ENCODE data around the gene PAGE5.

DNA sequence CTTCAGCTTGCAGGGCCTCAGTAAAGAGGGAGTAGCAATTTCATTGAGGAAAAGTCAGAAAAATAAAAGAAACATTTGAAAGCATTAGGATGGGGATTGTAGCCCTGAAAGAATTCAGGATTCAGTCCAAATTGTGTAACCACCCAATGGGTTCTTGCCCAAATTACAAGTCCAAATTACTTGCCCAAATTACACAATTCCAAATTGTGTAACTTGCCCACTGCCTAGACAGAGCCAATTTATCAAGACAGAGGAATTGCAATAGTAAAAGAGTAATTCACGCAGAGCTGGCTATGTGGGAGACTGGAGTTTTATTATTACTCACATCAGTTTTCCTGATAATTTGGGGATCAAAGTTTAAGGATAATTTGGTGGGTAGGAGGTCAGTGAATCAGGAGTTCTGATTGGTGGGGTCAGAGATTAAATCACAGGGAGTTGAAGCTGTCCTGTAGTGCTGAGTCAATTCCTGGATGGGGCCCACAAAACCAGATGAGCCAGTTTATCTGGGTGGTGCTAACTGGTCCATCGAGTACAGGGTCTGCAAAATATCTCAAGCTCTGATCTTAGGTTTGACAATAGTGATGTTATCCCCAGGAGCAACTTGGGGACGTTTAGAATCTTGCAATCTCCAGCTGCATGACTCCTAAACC lies 18.1 kb upstream of the PAGE5 start:
- TF ChIP-seq CEBPB (IDR thresholded peaks at IDR 0.05) (no peak), RAD21 (conservative IDR thresholded peaks at IDR 0.05 in 1 of 2, IDR thresholded peaks at IDR 0.05 in 1 of 2) (no peak), EP300 (IDR thresholded peaks at IDR 0.05) (no peak), CTCF (IDR thresholded peaks at IDR 0.05) (no peak), KDM1A (IDR thresholded peaks at IDR 0.05; ENCODE audit: low read depth) (no peak), SMC3 (IDR thresholded peaks at IDR 0.05) (no peak), HOXB13 (CRISPR knock-in tag; IDR thresholded peaks at IDR 0.05; ENCODE audit: low read depth) (no peak), ELK1 (IDR thresholded peaks at IDR 0.05; ENCODE audit: low read depth, low read length) (no peak), POLR2A (IDR thresholded peaks at IDR 0.05; ENCODE audit: low read length) (no peak)
- TF ChIP-seq, protein P1, sequence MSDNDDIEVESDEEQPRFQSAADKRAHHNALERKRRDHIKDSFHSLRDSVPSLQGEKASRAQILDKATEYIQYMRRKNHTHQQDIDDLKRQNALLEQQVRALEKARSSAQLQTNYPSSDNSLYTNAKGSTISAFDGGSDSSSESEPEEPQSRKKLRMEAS (IDR thresholded peaks at IDR 0.05), result no peak
- TF ChIP-seq, protein P2, sequence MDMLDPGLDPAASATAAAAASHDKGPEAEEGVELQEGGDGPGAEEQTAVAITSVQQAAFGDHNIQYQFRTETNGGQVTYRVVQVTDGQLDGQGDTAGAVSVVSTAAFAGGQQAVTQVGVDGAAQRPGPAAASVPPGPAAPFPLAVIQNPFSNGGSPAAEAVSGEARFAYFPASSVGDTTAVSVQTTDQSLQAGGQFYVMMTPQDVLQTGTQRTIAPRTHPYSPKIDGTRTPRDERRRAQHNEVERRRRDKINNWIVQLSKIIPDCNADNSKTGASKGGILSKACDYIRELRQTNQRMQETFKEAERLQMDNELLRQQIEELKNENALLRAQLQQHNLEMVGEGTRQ (IDR thresholded peaks at IDR 0.05), result no peak
- TF ChIP-seq, protein P3, sequence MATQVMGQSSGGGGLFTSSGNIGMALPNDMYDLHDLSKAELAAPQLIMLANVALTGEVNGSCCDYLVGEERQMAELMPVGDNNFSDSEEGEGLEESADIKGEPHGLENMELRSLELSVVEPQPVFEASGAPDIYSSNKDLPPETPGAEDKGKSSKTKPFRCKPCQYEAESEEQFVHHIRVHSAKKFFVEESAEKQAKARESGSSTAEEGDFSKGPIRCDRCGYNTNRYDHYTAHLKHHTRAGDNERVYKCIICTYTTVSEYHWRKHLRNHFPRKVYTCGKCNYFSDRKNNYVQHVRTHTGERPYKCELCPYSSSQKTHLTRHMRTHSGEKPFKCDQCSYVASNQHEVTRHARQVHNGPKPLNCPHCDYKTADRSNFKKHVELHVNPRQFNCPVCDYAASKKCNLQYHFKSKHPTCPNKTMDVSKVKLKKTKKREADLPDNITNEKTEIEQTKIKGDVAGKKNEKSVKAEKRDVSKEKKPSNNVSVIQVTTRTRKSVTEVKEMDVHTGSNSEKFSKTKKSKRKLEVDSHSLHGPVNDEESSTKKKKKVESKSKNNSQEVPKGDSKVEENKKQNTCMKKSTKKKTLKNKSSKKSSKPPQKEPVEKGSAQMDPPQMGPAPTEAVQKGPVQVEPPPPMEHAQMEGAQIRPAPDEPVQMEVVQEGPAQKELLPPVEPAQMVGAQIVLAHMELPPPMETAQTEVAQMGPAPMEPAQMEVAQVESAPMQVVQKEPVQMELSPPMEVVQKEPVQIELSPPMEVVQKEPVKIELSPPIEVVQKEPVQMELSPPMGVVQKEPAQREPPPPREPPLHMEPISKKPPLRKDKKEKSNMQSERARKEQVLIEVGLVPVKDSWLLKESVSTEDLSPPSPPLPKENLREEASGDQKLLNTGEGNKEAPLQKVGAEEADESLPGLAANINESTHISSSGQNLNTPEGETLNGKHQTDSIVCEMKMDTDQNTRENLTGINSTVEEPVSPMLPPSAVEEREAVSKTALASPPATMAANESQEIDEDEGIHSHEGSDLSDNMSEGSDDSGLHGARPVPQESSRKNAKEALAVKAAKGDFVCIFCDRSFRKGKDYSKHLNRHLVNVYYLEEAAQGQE (IDR thresholded peaks at IDR 0.05), result no peak
